Measurements from ENCODE around the gene TRIM3. TPM values are rescaled to one million over a fixed set of nuclear protein-coding genes. Genes with fewer than 3 reads are reported as not detected.

Gene TRIM3
- total RNA-seq, 2 donors from 2014 or later = 40.3 to 40.4 TPM

GRCh38 chr11:6505577-6506240 lies 32.0 kb upstream of the TRIM3 start:
- peak; percentile 64 for TF ChIP-seq CTCF (IDR thresholded peaks at IDR 0.05)
- H3K4me1 ChIP-seq (ENCODE audit: control insufficient read depth in 1 of 2, low read depth in 2 of 2) = no peaks in the 10 kb centered on the region
- no peak for ATAC-seq (ENCODE audit: insufficient number of reproducible peaks, low FRiP score, low read depth)
- no peaks in the 10 kb centered on the region for H3K9me3 ChIP-seq
- H3K27me3 ChIP-seq (replicated peaks; ENCODE audit: insufficient read depth) = no peaks in the 10 kb centered on the region
- peaks cover 10% of the 10 kb centered on the region for H3K36me3 ChIP-seq
- H3K27ac ChIP-seq = no peak overlapping the region
- no peak overlapping the region for H3K4me3 ChIP-seq
- DNase-seq (ENCODE audit: low spot score) = no peak

- peaks cover 0 to 14% of the 10 kb centered on the region in 2 donors for H3K4me1 ChIP-seq (ENCODE audit: control insufficient read depth in 1 of 2, low read depth in 2 of 2)
- H3K4me3 ChIP-seq = no peak overlapping the region
- peaks cover 10% of the 10 kb centered on the region for H3K36me3 ChIP-seq
- no peaks in the 10 kb centered on the region for H3K27me3 ChIP-seq (replicated peaks; ENCODE audit: insufficient read depth)
- DNase-seq (ENCODE audit: low spot score) (no peak), ATAC-seq (ENCODE audit: insufficient number of reproducible peaks, low FRiP score, low read depth) (no peak)
- no peak for TF ChIP-seq CTCF (IDR thresholded peaks at IDR 0.05)
- no peak overlapping the region for H3K27ac ChIP-seq
- no peaks in the 10 kb centered on the region for H3K9me3 ChIP-seq
Measured at GRCh38 chr11:6504166-6504565, 30.4 kb upstream of the TRIM3 start.

- TF ChIP-seq CTCF (IDR thresholded peaks at IDR 0.05) = no peak
- peaks cover 8 to 32% of the 10 kb centered on the region in 2 donors for H3K4me1 ChIP-seq (ENCODE audit: control insufficient read depth in 1 of 2, low read depth in 2 of 2)
- H3K27me3 ChIP-seq (replicated peaks; ENCODE audit: insufficient read depth) = no peaks in the 10 kb centered on the region
- DNase-seq (ENCODE audit: low spot score) (no peak), ATAC-seq (ENCODE audit: insufficient number of reproducible peaks, low FRiP score, low read depth) (no peak)
- no peak overlapping the region for H3K27ac ChIP-seq
- H3K4me3 ChIP-seq = no peak overlapping the region
- H3K36me3 ChIP-seq = peaks cover 6% of the 10 kb centered on the region
- H3K9me3 ChIP-seq = no peaks in the 10 kb centered on the region
Measured at GRCh38 chr11:6502382-6502781, 28.6 kb upstream of the TRIM3 start.

- Histone ChIP-seq H3K27me3 (replicated peaks; ENCODE audit: insufficient read depth) (no peaks in the 10 kb centered on the region), H3K36me3 (peaks cover 6% of the 10 kb centered on the region), H3K4me3 (no peak overlapping the region), H3K27ac (peak overlapping the region; percentile 64 to 75), H3K9me3 (no peaks in the 10 kb centered on the region), H3K4me1 (ENCODE audit: control insufficient read depth in 1 of 2, low read depth in 2 of 2) (peaks cover 8 to 34% of the 10 kb centered on the region in 2 donors)
- TF ChIP-seq CTCF (IDR thresholded peaks at IDR 0.05) = no peak
- ATAC-seq (ENCODE audit: insufficient number of reproducible peaks, low FRiP score, low read depth) = no peak
- DNase-seq (ENCODE audit: low spot score) = no peak
Measured at GRCh38 chr11:6498544-6498943, 24.8 kb upstream of the TRIM3 start.

- peaks cover 8 to 34% of the 10 kb centered on the region in 2 donors for H3K4me1 ChIP-seq (ENCODE audit: control insufficient read depth in 1 of 2, low read depth in 2 of 2)
- DNase-seq (ENCODE audit: low spot score) = no peak
- peak overlapping the region; percentile 64 to 75 for H3K27ac ChIP-seq
- no peaks in the 10 kb centered on the region for H3K27me3 ChIP-seq (replicated peaks; ENCODE audit: insufficient read depth)
- peaks cover 6% of the 10 kb centered on the region for H3K36me3 ChIP-seq
- no peak overlapping the region for H3K4me3 ChIP-seq
- ATAC-seq (ENCODE audit: insufficient number of reproducible peaks, low FRiP score, low read depth) = no peak
- no peak for TF ChIP-seq CTCF (IDR thresholded peaks at IDR 0.05)
- no peaks in the 10 kb centered on the region for H3K9me3 ChIP-seq
Measured at GRCh38 chr11:6498121-6498520, 24.4 kb upstream of the TRIM3 start.
